GM21737 (cell line): ENCODE measurements around the gene AMD1.

ENCODE experiments used
- ATAC-seq: cut with Tn5 transposase; IDR thresholded peaks from one replicate; pipeline ENCODE4 v1.9.1; 2021; ENCODE audit warnings: mild to moderate bottlenecking, moderate library complexity; ENCODE audit not compliant: unreplicated experiment

The AMD1 gene

GRCh38 chr6:110934381-110934898 lies 59.9 kb downstream of the AMD1 start:
- ATAC-seq = no peak

GRCh38 chr6:110935171-110935570 lies 60.6 kb downstream of the AMD1 start:
- no peak for ATAC-seq

GRCh38 chr6:110938171-110938570 lies 63.6 kb downstream of the AMD1 start:
- no peak for ATAC-seq

GRCh38 chr6:110939429-110940200 lies 65.0 kb downstream of the AMD1 start:
- no peak for ATAC-seq

DNA sequence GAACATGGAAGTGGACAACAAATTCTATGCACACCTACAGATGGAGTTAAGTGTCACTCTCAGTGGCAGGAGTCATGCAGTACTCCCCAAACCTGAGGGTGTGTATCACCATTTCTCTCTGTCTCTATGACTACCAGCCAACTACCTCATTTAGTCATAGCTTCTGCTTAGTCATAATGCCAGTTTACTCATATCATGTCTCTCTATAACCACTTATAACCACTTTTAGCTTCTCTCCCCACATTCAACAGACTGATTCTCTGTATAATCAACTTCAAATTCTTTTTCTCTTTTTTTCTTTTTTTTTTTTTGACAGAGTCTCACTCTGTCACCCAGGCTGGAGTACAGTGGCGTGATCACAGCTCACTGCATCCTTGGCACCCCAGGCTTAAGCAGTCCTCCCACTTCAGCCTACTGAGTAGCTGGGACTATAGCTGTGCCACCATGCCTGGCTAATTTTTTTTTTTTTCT lies 70.1 kb downstream of the AMD1 start:
- ATAC-seq = peak; percentile 99
